ENCODE data around the gene GDAP1L1.

GRCh38 chr20:44223721-44224120 lies 23.4 kb upstream of the GDAP1L1 start:
- TF ChIP-seq, protein P1, sequence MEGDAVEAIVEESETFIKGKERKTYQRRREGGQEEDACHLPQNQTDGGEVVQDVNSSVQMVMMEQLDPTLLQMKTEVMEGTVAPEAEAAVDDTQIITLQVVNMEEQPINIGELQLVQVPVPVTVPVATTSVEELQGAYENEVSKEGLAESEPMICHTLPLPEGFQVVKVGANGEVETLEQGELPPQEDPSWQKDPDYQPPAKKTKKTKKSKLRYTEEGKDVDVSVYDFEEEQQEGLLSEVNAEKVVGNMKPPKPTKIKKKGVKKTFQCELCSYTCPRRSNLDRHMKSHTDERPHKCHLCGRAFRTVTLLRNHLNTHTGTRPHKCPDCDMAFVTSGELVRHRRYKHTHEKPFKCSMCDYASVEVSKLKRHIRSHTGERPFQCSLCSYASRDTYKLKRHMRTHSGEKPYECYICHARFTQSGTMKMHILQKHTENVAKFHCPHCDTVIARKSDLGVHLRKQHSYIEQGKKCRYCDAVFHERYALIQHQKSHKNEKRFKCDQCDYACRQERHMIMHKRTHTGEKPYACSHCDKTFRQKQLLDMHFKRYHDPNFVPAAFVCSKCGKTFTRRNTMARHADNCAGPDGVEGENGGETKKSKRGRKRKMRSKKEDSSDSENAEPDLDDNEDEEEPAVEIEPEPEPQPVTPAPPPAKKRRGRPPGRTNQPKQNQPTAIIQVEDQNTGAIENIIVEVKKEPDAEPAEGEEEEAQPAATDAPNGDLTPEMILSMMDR (conservative IDR thresholded peaks at IDR 0.05): no peak
- TF ChIP-seq EZH2 (IDR thresholded peaks at IDR 0.05; ENCODE audit: low read depth): no peak
